K562 (cell line): ENCODE results near the gene COQ5. TPM values are rescaled to one million over a fixed set of nuclear protein-coding genes. Genes with fewer than 3 reads are reported as not detected.

Experiments used
- HDGF ChIP-seq: fragments of 450-650 bp; IDR thresholded peaks from 2 replicates; pipeline ENCODE4 v1.6.1; 2016
- NRF1 ChIP-seq, 2 experiments: fragments of 450-650 bp; IDR thresholded peaks in 1 of 2; conservative IDR thresholded peaks in 1 of 2; 2 replicates each; pipeline ENCODE4 v1.6.1; 2014; ENCODE audit warnings: mild to moderate bottlenecking in 2 of 2
- REST ChIP-seq, 2 experiments: fragments of 450-650 bp; formaldehyde crosslinking in 1 of 2; IDR thresholded peaks; 2 replicates each; pipeline versions ENCODE4 v1.4.0 to v1.6.1; 2014 to 2020; ENCODE audit warnings: mild to moderate bottlenecking in 2 of 2, borderline replicate concordance in 1 of 2, low read depth in 1 of 2
- polyA plus RNA-seq, 8 experiments: library from polyadenylated mRNA; depleted of rRNA in 4 of 8; stranded (reverse) in 5 of 8; unstranded in 3 of 8; fragments of >200 nt; fragmentation: Nextera tagmentation in 2 of 8; fragmentation: Illumina TruSeq in 1 of 8; extraction: Ambion mirVana in 2 of 8; extraction: Trizol in 1 of 8; gene quantifications; 2 replicates each; pipeline versions ENCODE4 v1.2.1 to v1.2.3, GENCODE V29; 2011 to 2014; ENCODE audit warnings: inconsistent platforms in 1 of 8, missing spikeins in 1 of 8
- total RNA-seq, 7 experiments: library from RNA; depleted of rRNA in 6 of 7; stranded (reverse); fragments of >200 nt in 6 of 7; fragmentation: Illumina TruSeq in 2 of 7; extraction: Trizol in 2 of 7; gene quantifications; 2 replicates each; pipeline versions ENCODE4 v1.2.1 to v1.2.3, GENCODE V29; 2011 to 2021; ENCODE audit warnings: low replicate concordance in 1 of 7

The COQ5 gene
- total and polyA plus RNA-seq, 9 of the 15 experiments (the other 6 are each of a cell fraction or from before 2014, with no cell fraction given), result 19.2 to 59.7 (median 30.4) TPM

DNA sequence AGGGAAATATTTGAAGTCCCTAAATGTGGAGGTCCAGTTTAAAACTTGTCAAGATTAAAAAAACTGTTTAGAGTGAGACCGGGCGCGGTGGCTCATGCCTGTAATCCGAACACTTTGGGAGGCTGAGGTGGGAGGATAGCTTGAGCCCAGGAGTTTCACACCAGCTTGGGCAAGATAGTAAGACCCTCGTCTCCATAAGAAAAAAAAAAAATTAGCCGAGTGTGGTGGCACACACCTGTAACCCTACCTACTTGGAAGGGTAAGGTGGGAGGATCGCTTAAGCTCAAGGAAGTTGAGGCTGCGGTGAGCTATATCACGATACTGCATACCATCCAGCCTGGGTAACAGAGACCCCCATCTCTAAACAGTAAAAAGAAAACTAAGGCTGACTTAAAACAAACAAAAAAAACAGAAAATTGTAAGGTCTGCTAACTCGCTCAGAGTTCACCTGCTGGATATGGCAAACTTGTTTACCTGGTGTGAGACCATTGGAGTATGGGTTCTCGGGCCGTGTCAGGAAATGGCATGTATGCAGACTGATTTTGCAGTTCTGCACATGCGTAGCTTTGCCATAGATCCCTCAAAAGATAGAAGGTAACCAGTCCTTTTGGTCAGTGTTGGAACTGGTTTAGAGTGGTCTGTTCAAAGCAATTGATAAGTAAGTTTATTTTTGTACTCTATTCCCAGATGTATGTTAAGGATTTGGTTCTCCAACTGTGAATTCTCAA is 7.3 kb upstream of the COQ5 start (continued):
- peak; percentile 22; the same call in 1 of the 2 replicates for TF ChIP-seq REST (IDR thresholded peaks at IDR 0.05; ENCODE audit: borderline replicate concordance)
- no peak for TF ChIP-seq REST (CRISPR knock-in tag; IDR thresholded peaks at IDR 0.05; ENCODE audit: low read depth)
- TF ChIP-seq HDGF, result no peak
- TF ChIP-seq NRF1 (conservative IDR thresholded peaks at IDR 0.05 in 1 of 2, IDR thresholded peaks at IDR 0.05 in 1 of 2), result peak; percentile 73 to 79
- TF ChIP-seq, all 486 proteins: peak for 5
